HG03521 (cell line): ENCODE results near the gene EML6.

Source experiments
- ATAC-seq: cut with Tn5 transposase; IDR thresholded peaks from one replicate; pipeline ENCODE4 v1.9.1; 2021; ENCODE audit warnings: mild to moderate bottlenecking, moderate library complexity; ENCODE audit not compliant: unreplicated experiment

EML6 gene

DNA sequence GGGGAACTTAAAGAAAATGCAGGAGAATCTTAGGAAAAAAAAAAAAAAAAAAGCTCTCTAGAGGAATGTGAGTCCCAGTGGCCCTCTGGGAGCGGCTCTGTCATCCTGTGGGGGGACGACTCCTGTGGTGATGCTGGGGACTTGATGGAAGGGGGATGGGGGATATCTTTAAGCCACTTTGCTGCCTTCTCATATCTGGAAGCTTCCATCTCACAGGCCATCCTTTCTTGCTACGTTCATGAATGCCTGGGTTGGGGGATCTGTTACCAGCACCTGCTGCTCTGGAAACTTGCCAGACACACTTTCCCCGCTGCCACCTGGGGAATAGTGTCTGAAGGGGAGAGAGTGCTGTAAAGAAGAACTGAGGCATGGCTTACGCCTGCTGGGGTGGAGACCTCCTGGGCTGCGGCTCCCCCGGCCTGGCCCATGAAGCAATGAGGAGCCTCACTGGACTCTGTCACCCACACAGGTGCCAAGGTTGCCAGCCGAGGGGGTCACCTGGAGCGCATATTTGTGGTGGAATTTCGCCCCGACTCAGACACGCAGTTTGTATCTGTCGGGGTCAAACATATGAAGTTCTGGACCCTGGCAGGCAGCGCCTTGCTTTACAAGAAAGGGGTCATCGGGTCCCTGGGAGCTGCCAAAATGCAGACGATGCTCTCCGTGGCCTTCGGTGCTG, 234.0 kb downstream of the EML6 start:
- no peak for ATAC-seq

DNA sequence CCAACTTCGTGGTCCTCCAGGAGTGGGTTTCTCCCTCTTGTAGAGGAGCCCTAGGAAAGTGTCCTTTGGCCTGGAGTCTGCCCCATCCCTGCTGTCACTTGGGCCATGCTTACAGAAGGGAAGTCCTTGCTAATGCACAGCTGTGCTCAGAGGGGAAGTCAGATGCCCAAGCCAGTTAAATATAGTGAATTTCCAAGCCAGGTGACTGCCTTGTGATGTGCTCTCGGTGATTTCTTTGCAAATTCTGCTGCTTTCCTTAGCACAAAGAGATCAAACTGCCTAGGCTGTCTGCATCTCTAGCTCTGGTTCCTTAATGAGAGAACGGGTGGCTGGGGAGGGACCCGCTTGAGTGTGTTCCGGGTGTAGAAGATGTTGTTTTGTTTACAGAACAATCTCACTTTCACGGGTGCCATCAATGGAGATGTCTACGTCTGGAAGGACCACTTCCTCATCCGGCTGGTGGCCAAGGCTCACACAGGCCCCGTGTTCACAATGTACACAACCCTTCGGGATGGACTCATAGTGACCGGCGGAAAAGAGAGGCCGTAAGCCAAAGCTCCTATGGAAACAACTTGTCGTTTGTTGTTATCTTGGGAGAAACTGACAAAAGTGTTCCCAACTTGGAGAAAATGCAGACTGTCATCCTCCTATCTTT, 235.4 kb downstream of the EML6 start:
- no peak for ATAC-seq

DNA sequence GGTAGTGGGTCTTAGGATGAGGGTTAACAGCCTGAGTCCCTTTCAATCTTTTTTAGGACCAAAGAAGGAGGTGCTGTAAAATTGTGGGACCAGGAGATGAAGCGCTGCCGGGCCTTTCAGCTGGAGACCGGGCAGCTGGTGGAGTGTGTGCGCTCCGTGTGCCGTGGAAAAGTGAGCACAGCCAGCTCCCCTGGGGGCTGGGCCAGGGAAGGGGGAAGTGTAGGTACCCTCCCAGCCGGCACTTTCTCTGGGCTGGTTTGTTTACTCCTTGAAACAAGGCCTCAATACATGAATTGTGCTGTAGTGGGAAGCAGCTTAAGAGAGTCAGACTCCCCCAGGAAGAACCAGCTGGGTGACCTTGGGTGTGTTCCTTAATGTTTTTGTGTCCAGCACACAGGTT, 236.7 kb downstream of the EML6 start:
- no peak for ATAC-seq

DNA sequence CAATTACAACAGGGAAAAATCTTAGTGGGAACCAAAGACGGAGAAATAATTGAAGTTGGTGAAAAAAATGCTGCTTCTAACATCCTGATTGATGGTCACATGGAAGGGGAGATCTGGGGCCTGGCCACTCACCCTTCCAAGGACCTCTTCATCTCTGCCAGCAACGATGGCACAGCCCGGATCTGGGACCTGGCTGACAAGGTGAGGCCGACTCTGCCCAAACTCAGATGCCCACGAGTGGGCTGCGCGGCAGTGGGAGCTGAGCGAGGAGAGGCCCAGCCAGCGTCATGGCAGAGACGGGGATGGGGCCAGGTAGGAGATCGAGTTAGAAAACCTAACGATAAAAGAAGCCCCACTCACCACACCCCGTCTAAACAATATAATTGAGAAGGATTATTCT, 239.0 kb downstream of the EML6 start:
- no peak for ATAC-seq

DNA sequence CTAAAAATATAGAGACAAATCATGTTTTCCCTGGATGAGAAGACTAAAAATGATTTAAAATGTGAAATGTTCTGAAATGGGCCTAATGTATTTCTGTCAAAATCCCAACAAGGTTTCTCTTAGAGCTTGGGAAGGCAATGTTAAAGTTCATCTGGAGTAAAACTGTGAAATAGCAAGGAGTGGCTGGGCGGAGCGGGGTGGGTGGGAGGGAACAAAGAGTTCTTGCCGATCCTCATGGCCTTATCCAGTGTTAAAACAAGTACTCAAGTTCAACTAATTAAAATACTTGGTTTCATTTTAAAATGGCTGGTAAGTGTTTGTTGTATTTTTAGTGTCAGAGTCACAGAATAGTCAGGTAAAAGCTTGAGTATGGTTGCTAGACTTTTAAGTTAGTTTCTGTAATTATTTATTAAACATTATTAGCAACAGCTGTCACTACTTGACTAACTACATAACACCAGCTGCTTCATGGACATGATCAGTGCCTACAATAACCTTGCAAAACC, 239.5 kb downstream of the EML6 start:
- ATAC-seq = no peak

DNA sequence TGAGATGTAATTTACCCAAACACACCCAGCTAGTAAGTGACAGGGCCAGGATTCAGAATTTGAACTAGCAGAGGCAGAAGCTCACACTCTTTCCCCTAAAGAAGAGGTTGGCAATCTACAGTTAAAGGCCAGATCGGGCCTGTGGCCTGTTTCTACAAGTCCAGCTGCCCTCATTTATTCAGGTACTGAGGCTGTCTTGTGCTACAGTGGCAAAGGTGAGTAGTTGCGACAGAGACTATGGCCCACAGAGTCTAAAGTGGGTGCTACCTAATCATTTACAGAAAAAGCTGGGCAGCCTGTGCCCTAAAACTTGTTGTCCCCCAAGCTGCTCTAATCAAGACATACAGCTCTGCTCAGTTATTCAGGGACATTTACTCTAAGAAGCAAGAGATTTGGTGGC, 240.0 kb downstream of the EML6 start:
- no peak for ATAC-seq

DNA sequence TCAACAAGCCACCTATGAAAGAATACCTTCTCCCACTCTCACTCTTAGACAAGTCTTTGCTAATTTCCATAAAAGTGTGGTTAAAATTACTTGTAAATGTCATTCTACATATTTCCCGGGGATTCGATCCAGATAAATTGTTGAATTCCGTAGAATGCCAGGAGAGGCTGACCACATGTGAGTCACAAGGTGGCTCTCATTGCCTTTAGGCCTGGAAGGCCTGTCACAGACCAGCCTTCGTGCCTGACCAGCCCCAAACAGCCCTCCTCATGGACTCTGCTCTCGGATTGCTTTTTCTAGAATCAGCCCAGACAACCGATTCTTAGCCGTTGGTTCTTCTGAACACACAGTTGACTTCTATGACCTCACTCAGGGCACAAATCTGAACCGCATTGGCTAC, 240.8 kb downstream of the EML6 start:
- ATAC-seq = no peak

DNA sequence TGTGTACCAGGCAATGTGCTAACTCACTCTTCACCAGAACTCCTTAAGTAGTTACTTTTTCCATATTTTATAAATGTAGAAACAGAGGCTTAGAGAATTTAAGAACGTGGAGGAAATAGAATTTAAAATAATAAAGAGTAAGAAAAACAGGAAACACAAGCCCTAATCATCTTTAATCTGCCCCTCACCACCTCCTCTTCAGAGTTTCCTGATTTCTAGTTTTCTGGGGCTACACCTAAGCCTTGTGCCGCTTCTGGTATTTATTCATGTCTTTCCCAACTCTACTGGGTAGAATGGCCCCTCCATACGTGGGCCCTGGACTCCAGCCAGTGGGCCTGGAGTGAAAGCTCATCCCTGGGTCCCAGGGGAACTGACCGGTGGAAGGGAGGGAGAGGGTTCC, 241.4 kb downstream of the EML6 start:
- no peak for ATAC-seq

DNA sequence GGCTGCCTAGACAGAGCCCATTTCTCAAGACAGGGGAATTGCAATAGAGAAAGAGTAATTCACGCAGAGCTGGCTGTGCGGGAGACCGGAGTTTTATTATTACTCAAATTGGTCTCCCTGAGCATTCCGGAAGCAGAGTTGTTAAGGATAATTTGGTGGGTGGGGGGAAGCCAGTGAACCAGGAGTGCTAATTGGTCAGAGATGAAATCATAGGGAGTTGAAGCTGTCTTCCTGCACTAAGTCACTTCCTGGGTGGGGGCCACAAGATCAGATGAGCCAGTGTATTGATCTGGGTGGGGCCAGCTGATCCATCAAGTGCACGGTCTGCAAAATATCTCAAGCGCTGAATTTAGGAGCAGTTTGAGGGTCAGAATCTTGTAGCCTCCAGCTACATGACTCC, 242.0 kb downstream of the EML6 start:
- no peak for ATAC-seq

DNA sequence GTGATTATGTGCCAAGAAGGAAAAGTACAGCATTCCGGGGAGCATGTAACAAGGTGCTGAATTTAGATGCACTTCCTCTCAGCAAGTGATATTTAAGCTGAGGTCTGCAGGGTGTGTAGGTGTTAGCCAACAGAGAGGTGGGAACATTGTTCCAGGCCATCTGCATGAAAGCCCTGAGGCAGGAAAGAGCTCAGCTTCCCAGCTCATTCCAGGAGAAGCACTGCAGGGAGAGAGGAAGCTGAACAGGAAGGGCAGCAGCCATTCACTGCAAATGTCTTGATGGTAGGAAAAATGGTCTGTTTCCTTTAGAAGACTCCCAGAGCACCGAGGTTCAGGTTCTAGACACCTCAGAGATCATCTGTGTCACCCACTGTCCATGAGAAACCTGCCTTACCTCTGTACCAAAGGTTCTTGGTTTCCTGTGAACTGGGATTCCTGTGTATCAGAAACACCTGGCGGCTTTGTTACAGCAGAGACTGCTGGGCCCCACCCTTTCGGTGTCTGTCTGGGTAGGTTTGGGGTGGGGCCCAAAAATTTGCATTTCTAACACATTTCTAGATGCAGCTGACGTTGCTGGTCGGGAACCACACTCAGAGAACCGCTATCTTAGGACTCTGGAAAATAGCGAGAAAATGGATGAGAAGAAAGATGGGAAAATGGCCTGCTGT, 242.8 kb downstream of the EML6 start:
- no peak for ATAC-seq

DNA sequence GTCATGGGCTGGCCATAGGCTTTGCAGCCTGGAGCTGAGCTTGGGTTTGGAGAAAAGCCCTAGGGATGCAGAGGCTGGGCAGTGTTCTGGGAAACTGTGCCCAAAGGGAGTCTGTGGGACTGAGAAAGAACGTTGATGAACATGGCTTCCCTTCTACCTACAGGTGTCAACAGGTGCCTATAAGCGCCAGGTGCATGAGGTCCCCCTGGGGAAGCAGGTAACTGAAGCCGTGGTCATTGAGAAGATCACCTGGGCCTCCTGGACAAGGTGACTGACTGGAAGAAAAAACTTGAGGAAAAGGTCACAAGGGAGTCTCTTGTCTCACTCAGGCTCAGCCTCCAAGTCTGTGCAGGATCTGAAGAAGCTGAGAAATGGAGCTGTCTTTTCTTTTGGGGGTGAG, 243.4 kb downstream of the EML6 start:
- ATAC-seq = no peak

DNA sequence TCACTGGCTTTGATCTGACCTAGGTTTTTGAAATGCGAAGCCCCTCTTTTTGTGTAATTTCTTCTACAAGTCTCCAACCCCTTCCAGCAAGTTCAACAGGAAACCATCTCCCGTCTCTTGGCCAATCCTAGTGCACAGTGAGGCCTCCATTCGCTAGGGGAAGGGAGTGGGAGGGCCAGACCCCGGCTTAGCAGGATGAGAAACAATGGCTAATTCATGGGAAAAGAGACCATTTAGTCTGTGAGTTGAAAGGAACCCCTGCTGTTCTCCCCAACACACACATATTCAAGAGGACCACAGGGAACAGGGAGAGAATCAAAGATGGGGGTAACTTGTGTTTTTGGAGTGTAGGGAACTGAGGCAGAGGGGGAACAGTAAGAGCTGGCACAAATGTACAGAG, 243.8 kb downstream of the EML6 start:
- no peak for ATAC-seq

DNA sequence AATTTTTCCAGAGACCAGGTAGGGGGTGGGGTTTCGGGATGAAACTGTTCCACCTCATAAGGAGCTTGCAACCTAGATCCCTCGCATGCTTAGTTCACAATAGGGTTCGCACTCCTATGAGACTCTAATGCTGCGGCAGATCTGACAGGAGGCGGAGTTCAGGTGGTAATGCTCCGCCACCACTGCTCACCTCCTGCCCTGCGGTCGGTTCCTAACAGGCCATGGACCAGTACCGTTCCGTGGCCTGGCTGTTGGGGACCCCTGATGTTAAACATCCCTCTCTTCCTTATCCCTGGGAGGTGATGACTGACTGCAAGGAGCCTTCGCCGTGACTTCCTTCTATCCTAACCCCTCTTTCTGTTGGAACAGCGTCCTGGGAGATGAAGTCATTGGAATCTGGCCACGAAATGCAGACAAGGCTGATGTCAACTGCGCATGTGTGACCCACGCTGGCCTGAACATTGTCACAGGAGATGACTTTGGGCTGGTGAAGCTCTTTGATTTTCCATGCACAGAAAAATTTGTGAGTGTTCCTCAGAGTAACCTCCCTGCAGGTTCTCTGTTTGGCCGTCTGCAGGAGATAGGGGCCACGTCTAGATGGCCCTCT, 244.4 kb downstream of the EML6 start:
- ATAC-seq = no peak

DNA sequence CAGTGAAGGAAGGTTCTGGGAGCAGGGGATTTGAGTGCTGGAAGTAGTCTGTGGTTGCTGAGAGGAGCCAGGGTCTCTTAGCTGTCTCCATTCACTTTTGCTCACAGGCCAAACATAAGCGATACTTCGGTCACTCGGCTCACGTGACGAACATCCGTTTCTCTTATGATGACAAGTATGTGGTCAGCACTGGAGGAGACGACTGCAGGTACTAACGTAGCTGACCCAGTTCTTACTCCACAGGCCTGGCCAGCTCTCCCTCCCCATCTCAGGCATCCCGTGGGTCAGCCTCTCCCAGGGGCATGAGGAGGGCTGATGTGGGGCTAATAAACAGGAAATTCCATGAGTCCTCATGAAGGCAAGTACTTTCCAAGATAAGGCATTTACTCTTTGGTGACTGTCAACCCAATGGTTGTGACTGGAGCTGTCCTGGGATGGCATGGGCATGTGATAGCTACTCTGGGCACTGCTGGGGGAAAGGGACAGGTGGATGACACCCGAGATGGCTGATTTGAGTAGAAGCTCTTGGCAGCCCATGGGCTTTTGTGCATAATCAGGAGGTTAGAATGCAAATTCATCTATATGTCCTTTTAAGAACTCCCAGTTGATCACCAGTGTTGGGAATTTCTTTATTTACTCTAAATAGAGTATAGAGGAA, 245.2 kb downstream of the EML6 start:
- ATAC-seq = no peak

DNA sequence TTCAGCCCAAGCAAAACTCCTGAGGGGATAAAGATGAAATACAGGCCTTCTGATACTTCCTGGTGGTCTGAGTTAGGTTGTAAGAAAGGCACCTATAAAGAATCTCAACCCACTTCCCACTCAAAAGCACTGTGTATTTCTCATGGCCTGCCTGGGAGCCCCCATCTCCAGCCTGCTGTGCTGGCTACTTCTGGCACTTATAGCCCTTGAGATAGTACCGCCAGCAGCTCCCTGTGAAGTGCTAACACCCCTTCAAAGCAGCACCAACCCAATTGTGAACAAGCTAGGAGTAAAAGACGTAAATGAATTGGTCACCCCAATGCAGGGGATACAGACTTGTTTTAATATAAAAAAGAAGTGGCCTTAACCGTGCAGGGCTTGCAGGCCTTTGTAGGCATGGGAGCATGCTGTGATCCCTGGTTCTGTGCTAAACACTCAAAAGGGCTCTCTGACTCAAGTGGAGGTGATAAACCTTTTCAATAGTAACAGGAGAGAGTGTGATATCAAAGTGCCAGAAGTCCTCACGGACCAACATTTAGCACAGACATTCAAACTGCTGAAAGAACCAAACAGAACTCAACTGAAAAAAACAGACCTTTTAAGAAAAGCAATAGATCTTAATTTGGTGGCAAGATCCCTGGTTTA, 246.0 kb downstream of the EML6 start:
- ATAC-seq = no peak

DNA sequence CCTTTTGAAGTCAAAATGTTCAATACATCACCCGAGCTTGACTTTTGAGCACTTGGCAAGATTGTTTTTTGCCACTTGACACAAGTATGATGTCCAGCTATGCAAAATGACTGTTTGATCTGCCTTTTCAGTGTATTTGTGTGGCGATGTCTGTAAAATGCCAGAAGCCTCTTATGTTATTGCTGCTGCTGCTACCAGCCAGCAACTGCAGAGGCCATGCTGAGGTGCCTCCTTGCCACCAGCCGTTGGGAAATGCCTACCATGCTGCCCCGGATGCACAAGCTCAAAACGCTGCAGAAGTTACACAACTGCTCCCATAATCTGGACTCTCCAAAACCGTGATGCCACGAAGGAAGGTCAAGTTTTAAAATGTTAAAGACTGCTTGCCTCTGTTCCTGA, 246.5 kb downstream of the EML6 start:
- ATAC-seq = no peak

DNA sequence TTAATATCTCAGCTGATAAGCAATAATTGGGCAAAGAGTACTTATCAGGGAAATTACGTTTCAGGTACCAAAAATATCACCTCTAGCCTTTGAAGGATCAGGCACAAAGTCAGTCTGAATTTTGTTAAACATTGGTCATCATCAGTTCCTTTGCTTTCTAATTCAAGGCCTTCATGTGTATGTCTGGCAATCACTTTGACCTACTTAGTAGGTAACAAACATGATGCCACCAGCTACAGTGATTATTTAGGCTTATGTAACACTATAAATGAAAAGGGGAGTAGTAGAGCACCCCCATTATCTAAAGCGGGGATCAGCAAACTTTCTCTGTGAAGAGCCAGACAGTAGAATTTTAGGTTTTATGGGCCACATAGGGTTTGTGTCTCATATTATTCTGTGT, 251.7 kb downstream of the EML6 start:
- no peak for ATAC-seq

DNA sequence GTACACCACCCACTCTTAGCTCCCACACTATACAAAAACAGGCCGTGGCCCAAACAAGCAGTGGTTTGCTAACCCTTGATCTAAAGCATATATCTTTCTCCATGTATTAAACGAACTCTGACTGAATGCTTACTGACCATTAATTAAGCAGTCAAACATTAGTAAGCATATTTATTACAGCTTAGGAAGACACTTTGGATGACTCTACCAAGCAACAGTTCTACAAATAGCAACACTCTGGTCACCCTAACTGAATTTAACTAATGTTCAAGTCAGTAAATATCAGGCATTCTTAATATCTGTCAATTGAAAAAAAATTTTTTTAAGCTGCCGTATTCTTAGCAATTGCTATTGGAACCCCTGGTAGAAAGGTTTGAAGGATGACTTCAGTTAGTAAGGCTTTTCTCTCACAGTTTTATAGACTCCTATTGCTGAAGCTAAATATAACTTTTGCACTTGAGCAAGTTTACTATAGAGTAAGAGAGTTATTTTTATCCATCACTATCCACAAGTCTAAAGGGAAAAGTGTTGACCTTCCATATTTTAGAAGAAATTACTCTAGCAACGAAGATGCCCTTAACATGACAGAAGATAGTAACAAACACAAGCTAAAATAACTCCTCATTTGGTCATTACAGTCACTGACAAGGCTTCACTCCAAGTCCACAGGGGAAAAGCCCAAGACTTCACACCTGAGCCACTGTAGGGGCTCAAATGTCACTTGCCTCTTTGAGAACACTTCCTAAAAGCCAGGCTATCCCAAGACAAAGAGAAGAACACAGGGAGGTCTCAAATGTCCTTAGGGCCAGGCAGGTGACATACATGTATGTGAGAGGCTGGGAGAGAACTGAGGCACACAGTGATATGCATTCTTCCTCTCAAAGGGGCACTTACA, 252.4 kb downstream of the EML6 start:
- no peak for ATAC-seq

DNA sequence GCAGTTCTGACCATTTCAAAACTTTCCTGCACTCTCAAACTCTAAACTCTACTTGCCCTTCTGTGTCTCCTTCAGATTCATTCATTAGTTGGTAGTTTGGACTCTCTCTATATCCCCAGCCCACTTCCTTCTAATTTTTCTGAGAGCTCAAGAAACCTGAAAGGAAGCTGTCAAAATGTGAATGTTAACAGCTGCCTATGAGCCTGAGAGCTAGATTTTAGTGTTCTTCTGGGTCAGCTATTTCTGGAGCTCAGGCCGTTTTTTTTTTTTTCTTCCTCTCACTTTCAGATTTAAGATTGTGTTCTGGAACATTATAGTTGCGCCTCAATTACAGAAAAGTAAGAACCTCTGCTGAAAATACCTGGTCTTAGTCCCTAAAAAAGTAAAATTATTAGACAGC, 253.7 kb downstream of the EML6 start:
- peak; percentile 72 for ATAC-seq
